Glutamatergic neuron (in vitro differentiated cells): ENCODE results near the gene CASTOR1. TPM values are rescaled to one million over a fixed set of nuclear protein-coding genes. Genes with fewer than 3 reads are reported as not detected.

Experiments
- DNase-seq: peaks from one replicate; pipeline ENCODE4 v3.0.0; 2022
- H3K27ac Mint-ChIP-seq: one replicate; pipeline ENCODE4 v1.8.0; 2020; ENCODE audit warnings: mild to moderate bottlenecking, mixed read lengths, inconsistent platforms; ENCODE audit not compliant: unreplicated experiment
- H3K27me3 Mint-ChIP-seq: one replicate; pipeline ENCODE4 v1.8.0; 2020; ENCODE audit warnings: mild to moderate bottlenecking, moderate library complexity, mixed read lengths, inconsistent platforms; ENCODE audit not compliant: unreplicated experiment
- H3K36me3 Mint-ChIP-seq: one replicate; pipeline ENCODE4 v1.8.0; 2020; ENCODE audit warnings: mild to moderate bottlenecking, mixed read lengths, inconsistent platforms; ENCODE audit not compliant: unreplicated experiment
- H3K4me1 Mint-ChIP-seq: one replicate; pipeline ENCODE4 v1.8.0; 2020; ENCODE audit warnings: mild to moderate bottlenecking, low read depth, mixed read lengths, inconsistent platforms; ENCODE audit not compliant: unreplicated experiment
- H3K4me3 Mint-ChIP-seq: one replicate; pipeline ENCODE4 v1.8.0; 2020; ENCODE audit warnings: mild to moderate bottlenecking, mixed read lengths, inconsistent platforms; ENCODE audit not compliant: unreplicated experiment
- H3K9me3 Mint-ChIP-seq: one replicate; pipeline ENCODE4 v1.8.0; 2020; ENCODE audit warnings: mild to moderate bottlenecking, moderate library complexity, mixed read lengths, inconsistent platforms; ENCODE audit not compliant: unreplicated experiment
- total RNA-seq: library from RNA; stranded (reverse); fragmentation: NEBNext Ultra II Directional; extraction: Animal tissue kit (Norgen Biotek cat#: 25700); gene quantifications from one replicate; pipeline ENCODE4 v1.2.1, GENCODE V29; 2021; ENCODE audit not compliant: unreplicated experiment
- TF ChIP-seq, protein P1 (sequence below): fragments of 200-600 bp; sonication (generic); IDR thresholded peaks from one replicate; pipeline ENCODE4 v1.5.0; 2021; ENCODE audit not compliant: partially characterized antibody, unreplicated experiment

Gene CASTOR1
- total RNA-seq, 1 donor from 2014 or later = 4.5 TPM

DNA sequence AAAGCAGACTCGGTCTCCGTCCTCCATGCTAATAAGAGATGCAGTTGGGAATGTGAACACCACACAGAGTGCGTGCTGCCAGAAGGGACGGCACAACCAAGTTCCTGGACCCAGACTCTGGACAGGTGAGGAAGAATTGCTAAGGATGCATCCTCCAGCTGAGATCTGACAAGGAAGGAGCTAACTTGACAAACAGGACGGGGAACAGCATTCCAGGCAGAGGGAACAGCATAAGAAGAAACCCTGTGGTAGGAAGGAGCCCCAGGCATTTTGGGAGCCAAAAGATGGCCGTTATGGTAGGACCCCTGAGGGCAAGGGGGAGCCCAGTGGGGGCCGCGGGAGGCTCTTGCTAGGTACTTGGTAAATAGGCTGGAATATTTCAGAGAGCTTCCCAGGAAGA is 28.6 kb downstream of the CASTOR1 start:
- Mint-ChIP-seq H3K27ac (no peak overlapping the region), H3K36me3 (no peaks in the 10 kb centered on the region), H3K9me3 (peaks cover 2% of the 10 kb centered on the region), H3K27me3 (peaks cover 8% of the 10 kb centered on the region), H3K4me1 (peaks cover 4% of the 10 kb centered on the region), H3K4me3 (no peak overlapping the region)
- TF ChIP-seq, protein P1, sequence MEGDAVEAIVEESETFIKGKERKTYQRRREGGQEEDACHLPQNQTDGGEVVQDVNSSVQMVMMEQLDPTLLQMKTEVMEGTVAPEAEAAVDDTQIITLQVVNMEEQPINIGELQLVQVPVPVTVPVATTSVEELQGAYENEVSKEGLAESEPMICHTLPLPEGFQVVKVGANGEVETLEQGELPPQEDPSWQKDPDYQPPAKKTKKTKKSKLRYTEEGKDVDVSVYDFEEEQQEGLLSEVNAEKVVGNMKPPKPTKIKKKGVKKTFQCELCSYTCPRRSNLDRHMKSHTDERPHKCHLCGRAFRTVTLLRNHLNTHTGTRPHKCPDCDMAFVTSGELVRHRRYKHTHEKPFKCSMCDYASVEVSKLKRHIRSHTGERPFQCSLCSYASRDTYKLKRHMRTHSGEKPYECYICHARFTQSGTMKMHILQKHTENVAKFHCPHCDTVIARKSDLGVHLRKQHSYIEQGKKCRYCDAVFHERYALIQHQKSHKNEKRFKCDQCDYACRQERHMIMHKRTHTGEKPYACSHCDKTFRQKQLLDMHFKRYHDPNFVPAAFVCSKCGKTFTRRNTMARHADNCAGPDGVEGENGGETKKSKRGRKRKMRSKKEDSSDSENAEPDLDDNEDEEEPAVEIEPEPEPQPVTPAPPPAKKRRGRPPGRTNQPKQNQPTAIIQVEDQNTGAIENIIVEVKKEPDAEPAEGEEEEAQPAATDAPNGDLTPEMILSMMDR = no peak
- DNase-seq = no peak

DNA sequence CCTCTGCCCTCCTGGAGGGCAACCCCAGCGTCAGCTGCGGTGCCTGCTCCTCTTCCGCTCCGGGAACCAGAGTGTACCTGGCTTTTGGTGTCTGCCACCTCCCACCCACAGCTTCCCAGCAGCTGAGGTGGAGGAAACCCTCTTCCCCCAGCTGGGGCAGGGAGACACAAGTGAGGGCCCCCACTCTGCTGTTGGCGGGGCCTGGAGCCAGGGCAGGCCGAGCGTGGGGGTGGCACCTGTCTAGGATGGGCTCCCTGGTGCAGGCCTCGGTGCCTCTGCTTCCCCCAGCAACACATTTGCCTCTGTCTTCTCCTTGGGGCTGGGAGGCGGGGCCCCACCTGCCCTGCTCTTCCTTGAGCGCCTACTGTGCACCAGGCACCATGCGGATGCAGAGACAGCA is 29.0 kb downstream of the CASTOR1 start:
- no peak for DNase-seq
- H3K27me3 Mint-ChIP-seq = peaks cover 8% of the 10 kb centered on the region
- no peak overlapping the region for H3K27ac Mint-ChIP-seq
- TF ChIP-seq, protein P1 = no peak
- H3K4me3 Mint-ChIP-seq = no peak overlapping the region
- no peaks in the 10 kb centered on the region for H3K36me3 Mint-ChIP-seq
- H3K9me3 Mint-ChIP-seq = peaks cover 2% of the 10 kb centered on the region
- H3K4me1 Mint-ChIP-seq = peaks cover 4% of the 10 kb centered on the region

DNA sequence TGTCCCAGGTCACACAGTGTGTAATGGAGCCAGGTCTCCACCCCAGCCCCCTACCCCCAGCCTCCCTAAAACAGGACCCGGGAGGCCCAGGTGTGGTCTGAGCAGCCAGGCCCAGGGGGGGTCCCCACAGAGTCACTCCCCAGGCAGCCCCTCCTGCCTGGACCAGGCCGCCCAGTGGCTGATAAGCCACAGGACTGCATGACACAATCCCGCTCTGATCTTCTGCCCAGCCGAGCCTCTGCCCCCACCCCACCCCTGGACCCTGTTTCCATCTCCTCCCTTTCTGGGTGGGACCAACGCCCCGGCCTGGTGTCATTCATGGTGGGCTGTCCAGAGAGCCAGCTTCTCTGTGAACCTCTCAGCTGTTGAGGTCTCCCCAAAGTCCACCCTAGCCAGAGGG is 35.0 kb downstream of the CASTOR1 start:
- Mint-ChIP-seq H3K4me1 (peaks cover 4% of the 10 kb centered on the region), H3K9me3 (no peaks in the 10 kb centered on the region), H3K27me3 (no peaks in the 10 kb centered on the region), H3K27ac (no peak overlapping the region), H3K4me3 (no peak overlapping the region), H3K36me3 (no peaks in the 10 kb centered on the region)
- TF ChIP-seq, protein P1 = no peak
- DNase-seq = no peak

DNA sequence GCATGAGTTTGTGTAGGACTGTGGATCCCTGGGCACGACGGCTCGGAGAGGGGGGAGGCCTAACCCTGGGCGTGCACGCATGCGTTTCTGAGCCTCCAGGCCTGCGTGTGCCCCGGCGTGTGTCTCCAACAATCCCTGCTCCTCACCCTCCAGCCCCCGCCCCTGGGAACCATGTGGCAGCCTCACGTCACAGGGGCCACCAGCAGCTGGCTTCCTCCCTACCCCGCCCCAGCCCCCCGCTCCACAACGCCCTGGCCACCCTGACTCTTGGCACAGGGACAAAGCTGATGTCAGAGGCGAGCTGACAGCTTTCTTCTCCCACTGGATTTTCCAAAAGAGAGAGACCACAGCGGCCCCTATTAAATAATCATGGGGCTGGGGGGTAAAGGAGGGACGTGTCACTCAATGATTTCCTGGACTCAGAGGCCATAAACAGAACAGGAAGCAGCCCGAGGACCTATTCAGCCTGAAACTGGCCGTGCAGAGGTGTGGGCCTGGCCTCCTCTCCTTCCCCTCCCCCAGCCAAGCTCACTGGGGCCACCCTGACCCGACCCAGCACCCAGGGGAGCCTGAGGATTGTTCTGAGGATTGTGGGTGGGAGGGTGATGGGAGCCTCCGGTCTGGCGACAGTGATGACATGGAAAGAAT is 36.0 kb downstream of the CASTOR1 start:
- H3K4me1 Mint-ChIP-seq = peaks cover 4% of the 10 kb centered on the region
- H3K36me3 Mint-ChIP-seq = no peaks in the 10 kb centered on the region
- no peak overlapping the region for H3K27ac Mint-ChIP-seq
- no peak for DNase-seq
- H3K27me3 Mint-ChIP-seq = peaks cover 2% of the 10 kb centered on the region
- no peak overlapping the region for H3K4me3 Mint-ChIP-seq
- TF ChIP-seq, protein P1 = no peak
- H3K9me3 Mint-ChIP-seq = peaks cover 2% of the 10 kb centered on the region

DNA sequence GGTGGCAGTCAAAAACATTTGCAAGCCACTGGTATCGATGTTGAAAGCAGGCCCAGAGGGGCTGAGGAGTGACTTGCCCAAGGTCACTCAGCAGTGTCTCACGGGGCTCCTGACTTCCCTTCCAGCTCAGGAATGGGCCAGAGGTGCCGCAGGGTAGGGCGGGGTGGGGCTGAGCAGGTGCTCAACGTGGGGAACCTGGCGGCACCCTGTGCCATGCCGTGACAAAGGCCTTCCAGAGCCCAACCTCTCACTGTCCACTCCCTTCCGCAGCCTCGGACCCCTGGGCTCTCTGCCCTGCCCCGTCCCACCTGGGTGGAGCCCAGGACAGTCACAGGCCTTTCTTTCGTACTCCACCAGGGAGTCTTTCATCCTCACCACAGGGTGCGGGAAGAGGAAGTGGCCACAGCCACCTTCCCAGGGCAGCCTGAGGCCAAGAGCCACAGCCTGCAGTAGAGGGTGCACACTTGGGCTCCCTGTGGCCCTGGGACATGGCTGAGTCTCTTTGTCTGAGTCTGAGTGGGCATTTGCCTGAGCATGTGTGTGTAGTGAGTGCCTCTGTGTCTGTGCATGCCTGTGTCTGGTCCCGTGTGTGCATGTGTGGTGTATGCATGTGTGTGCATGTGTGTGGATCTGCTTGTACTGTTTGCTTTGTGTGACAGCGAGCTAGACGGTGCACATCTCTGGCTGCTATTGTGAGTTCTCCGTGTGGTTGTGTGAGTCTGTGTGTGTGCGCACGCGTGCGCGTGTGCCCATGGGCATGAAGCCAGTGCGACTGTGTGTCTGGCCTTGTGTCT is 36.7 kb downstream of the CASTOR1 start:
- no peaks in the 10 kb centered on the region for H3K36me3 Mint-ChIP-seq
- no peak overlapping the region for H3K27ac Mint-ChIP-seq
- TF ChIP-seq, protein P1 = no peak
- peaks cover 3% of the 10 kb centered on the region for H3K27me3 Mint-ChIP-seq
- DNase-seq = no peak
- H3K9me3 Mint-ChIP-seq = peaks cover 4% of the 10 kb centered on the region
- no peak overlapping the region for H3K4me3 Mint-ChIP-seq
- peaks cover 4% of the 10 kb centered on the region for H3K4me1 Mint-ChIP-seq
